Superior temporal gyrus (tissue), 1 donor: ENCODE measurements around the gene PPP2R1B.
A peak's percentile ranks its signal among the peaks of the same experiment; 100 is the strongest.
"Not testable (repeated sequence)": the region's sequence is repeated elsewhere in the genome, so short reads cannot be mapped to it uniquely, and the experiment has no call there.

Experiments
- DNase-seq: peaks from one replicate; pipeline ENCODE4 v3.0.0-alpha.2; 2016; ENCODE audit errors: extremely low spot score

Gene PPP2R1B

DNA sequence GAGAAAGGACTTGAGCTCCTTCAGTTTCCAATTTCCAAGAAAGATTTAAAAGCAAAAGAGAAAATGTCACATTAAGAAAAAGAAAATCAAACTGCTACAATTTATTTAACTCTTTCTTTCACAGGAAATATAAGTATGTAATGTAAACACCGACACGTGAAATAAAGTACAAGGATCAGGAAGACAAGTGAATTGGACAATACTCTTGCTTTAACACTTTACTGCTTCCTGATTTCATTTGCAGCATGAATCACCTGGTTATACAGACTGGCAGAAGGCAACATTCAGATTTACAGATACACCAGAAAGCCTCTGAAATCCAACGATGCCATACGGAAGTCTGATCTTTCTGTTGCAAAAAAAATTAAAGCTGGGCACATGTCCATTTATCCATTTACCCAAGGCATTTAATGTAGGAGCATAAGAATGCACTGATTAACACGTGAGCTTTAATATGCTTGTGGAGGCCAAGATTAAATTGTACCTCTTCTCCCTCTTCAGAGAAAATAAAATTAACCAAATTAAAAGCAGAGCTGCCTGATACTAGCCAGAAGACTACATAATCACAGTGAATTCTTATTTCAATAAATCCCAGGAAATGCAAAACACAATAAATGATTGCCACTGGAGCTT is 16.0 kb upstream of the PPP2R1B start:
- no peak for DNase-seq

DNA sequence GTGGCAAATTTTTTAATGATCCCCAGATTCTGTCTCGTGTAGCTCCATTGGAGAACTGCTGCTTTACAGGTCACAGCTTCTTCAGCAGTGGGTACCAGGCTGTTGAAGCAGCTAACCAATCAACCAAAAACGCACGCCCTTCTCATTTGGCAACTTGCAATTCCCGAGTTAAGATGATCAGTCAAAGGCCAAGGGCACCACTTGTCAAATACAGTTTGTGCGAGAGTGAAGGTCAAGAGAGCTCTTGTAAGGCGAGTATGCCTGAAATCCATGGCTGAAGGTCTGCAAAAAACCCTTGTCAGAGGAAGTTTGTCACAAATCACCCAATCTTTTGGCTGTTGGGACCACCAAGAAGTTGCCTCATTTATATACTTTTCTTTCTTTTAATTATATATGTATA is 12.9 kb upstream of the PPP2R1B start:
- no peak for DNase-seq

DNA sequence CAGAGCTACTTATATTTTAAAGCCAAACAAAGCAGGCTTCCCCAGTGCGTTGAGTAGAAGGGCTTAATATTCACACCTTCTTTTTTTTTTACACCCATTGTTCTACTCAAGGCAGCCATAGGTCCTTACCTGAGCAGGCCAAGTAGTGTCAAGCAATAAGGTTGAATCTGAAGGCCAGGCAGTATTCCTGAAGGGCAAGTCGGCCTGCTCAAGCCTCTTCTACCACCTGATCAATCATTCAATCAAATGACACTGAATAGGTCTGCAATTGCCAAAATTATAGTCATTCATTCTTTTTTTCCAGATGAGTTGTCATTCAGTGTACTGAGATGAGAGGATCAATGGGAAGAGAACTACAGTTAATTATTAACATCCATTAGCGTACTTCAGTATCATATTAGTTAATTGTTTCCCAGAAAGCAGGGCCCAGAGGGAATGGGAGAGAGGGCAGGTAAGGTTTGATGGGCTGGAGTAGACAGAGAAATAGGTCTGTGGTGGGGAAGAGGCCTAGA is 11.9 kb upstream of the PPP2R1B start:
- no peak for DNase-seq

DNA sequence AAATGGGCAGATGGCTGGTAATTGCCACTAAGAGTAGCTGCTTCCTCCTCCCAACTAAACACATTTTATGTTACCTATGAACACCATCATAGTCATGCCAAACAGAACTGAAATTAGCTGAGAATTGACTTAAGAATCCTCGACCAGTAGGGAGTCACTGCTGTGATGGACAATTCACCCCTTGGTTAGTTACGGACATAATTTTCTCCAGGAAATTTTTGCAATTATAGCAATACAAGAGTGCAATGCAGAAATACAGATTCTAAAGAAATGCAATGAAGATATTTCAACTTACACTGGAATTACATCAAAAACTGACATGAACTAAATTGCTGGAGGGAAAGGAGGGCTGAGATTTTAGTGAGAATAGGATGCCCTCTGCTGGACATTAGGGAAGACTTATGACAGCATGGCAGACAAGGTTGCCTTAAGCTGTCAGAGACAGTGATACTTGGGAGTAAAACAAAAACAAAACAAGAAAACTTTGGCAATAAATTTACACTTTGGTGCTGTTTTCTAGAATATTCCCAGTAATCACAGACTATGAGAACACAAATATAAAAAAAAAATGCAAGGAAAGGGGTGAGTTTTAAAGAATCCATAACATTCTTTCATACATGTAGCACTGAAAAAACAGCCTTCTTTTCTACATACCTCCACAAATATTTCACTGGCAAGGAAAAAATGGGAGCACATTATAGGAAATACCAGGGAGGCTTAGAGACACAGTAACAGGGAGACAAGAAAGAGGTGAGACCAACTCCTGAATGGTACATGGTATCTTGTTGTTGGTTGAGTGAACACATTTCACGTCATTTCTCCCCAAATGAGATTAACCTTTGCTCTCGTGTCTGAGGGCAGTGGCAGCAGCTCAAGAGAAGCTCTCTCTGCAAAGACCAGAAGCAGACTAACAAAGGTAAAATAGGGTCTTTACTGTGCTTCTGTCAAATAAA is 11.2 kb upstream of the PPP2R1B start:
- peak; percentile 95 for DNase-seq

DNA sequence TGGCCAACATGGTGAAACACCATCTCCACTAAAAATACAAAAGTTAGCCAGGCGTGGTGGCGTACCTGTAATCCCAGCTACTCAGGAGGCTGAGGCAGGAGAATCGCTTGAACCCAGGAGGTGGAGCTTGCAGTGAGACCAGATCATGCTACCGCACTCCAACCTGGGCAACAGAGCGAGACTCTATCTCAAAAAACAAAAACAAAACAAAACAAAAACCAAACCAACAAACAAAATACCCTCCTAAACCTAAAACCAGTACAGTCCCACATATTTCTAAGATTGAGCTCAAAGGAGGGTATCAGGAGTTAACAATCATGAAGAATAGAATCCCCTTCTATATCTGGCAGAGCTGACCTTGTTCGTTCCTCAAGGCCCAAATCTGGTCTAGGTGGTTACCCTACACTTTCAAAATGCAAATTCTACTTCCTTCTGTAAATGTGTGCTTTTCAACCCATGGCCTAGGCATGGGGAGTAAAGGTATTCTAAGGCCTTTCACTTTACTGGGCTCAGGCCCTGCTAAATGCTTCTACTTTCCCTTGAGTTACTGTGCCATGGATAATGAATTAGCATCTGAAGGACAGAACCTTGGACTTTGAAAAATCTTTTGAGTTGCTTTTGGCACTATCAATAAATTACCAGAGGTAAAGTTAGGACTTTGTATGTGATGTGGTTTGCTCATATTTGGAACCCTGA is 10.4 kb upstream of the PPP2R1B start:
- no peak for DNase-seq

DNA sequence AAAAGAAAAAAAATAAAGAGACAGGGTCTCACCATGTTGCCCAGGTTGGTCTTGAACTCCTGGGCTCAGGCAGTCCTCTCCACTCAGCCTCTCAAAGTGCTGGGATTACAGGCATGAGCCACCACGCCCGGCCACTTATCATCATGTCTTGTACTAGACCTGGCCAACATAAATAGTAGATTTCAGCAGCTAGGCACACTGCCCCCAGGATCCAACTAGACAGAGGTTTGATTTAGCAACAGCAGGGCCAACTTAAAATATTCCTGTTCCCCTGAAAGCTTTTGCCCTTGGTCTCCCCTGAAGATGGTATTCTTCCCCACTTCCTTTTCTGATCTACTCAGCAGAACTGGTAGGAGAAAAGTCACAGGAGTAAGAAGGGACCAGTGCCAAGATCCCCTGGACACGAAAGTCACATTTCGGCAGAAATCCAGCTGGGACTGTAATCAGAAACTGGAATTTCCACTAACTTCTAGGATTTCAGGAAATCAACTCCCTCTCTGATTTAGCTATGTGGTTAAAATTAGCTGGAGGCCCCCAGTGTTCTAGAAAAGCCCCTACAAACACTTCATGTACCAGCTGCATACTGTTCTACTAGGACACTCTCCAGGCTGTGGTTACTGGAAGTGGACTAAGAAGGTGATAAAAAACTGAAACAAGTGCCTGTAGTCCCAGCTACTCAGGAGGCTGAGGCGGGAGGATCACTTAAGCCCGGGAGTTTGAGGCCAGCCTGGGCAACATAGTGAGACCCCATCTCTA is 8.9 kb upstream of the PPP2R1B start:
- no peak for DNase-seq

DNA sequence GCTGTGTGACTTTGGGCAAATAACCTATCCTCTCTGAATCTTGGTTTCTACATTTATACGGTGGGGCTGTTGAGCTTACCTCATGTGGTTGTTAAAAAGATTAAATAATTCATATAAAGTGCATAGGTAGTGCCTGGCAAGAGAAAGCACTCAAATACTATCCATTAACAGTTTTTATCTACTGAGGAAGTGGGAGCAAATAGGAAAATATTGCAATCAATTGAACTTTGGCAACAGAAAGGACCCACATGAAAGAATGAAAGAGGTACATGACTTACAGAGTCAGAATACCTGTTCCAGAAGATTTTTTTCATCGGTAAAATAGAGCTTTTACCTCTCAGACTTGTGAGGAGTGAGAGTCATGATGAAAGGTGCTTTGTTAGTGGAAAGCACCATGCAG is 6.3 kb upstream of the PPP2R1B start:
- DNase-seq: no peak

DNA sequence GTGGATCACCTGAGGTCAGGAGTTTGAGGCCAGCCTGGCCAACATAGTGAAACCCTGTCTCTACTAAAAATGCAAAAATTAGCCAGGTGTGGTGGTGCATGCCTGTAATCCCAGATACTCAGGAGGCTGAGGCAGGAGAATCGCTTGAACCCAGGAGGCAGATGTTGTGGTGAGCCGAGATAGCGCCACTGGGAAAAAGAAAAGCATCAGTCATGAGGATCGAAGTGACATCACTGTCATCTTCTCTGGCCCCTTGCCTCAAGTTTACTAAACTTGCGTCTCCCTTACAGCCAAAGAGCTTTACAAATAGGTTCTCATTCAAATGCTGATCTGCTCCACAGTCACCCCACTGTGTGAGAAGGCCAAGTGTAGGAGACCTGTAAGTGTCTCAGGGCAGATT is 5.0 kb upstream of the PPP2R1B start:
- DNase-seq: not testable (repeated sequence)

DNA sequence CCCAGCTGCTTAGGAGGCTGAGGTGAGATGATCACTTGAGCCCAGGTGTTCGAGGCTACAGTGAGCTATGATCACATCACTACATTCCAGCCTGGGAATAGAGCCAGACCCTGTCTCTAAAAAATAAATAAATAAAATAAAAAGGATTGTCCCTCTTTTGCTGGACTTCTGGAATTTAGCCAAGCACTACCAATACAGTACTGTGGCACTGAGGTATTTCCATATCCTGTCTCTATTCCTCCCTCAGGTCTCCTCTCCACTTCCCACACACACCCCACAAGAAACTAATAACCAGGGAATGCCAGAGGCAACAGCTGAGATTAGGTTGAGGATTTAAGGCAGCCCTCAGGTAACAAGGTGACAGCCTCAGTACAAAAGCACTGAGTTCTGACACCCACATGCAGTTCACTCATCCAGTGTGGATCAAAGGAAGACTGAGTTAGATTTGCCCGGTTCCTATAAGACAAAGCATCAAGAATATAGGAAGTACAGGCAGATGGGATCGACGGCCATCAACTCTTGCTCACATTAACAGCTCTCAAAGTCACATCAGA is 4.5 kb upstream of the PPP2R1B start:
- no peak for DNase-seq

DNA sequence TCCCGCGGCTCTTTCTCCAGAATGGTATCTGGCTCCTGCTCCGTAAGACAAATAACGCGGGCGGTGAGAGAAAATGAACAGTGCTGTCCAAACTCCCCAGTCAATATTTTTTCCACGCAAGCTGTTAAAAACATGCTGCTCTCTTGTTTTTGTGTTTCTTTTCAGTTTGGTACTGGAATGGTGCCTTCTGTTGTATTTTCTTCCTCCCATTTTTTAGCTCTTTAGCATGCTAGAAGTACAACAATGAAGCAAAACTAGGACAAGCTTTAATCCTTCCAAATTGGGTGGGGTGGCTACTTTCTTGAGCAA is 599 bp upstream of the PPP2R1B start:
- no peak for DNase-seq

DNA sequence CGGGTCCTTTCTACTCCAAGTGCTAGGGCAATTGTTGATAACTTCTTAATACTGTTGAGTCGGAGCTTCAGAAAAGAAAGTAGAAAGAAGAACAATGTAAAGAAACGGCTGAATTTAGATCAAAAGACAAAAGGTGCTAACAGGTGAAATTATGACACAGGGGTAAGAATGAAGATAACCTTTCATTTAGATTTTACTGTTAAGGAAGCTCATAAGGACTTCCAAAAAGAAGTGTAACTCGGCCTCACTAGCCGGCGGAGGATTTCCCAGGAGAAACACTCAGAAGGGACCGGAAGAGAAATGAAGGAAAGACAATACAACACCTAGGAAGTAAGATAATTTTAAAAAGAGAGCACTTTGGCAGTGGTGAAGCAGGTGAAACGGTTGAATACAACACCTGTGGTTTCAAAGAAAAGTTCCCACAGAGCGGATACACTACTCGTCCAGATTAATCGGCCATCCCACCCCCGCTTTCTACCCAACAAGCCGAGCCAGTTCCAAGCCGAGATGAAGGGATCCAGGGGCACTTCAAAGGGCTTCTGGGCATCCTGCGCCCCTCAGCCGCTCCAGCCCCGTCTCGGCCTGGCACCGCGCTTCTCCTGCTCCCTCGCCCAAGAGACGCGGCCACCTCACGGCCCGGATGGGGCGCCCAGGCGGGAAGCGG is 737 bp downstream of the PPP2R1B start:
- peak; percentile 62 for DNase-seq

DNA sequence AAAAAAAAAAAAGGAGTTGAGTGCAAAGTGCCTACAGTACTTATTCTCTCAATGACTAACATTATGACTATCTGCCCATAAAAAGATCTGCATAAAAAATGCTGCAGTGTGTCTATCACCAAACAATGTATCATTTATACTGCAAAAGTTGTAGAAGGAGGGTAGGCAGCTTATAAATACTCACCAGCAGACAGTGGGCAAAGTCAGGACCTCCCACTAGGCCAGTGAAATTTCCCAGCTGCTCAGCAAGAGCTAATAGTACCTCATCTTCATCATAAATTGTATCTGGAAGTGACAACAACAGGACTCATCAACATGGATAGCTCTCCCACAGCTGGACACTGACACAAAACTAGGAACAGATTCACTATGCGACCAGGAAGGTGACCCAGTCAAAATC is 1.6 kb downstream of the PPP2R1B start:
- DNase-seq: no peak

DNA sequence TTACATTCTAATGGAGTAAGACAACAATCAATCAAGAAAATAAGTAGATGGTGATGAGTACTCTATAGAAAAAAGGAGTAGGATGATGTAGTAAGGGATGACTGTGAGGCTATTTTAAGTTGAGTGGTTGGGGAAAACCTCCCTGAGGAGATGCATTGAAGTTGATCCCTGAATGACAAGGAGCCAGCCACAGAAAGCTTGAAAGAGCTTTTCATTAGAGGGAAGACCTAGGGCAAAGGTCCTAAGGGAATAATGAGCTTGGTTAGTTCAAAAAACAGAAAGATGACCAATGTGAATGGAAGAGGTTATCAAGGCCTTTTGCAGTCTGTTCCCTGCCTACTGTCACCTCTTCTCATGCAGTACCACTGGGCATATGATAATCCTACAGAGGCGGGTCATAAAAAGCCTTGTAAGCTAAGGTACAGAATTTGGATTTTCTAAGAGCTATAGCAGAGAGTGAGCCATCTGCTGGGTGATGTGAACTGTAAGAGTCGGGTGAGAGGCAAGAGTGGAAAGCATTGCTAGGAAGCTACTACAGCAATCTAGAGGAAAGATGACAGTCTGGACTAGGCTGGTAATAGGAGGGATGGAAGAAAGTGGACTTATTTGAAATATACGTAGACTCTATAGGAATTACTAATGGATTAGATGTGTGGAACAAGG is 3.1 kb downstream of the PPP2R1B start:
- peak; percentile 80 for DNase-seq

DNA sequence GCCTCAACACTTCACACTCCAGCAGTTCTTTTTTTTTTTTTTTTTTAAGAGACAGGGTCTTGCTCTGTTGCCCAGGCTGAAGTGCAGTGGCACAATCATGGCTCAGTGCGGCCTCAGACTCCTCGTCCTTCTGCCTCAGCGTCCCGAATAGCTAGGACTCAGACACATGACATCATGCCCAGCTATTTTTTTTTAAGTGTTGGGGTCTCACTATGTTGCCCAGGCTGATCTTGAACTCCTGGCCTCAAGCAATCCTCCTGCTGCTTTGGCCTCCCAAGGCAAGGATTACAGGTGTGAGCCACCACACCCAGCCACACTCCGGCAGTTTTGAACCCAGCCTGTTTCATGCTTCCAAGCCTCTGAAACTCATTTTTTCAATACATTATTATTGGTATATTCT is 3.7 kb downstream of the PPP2R1B start:
- no peak for DNase-seq

DNA sequence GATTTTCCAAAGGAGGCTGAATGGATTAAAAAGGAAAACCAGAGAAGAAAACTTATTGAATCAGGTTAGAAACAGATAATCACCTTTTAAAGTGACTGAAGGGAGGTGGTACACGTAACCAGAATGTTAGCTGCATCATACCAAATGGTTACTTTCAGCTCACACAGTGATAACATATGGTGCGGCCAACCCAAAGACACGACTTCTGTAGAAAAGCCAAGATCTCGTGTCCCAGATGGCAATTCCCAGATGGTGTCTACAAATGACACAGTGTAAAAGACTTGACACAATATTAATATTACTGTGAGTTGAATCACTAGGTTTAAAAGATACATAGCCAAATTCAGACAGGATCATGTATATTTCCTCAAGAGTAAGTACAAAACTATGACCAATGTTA is 5.2 kb downstream of the PPP2R1B start:
- no peak for DNase-seq

DNA sequence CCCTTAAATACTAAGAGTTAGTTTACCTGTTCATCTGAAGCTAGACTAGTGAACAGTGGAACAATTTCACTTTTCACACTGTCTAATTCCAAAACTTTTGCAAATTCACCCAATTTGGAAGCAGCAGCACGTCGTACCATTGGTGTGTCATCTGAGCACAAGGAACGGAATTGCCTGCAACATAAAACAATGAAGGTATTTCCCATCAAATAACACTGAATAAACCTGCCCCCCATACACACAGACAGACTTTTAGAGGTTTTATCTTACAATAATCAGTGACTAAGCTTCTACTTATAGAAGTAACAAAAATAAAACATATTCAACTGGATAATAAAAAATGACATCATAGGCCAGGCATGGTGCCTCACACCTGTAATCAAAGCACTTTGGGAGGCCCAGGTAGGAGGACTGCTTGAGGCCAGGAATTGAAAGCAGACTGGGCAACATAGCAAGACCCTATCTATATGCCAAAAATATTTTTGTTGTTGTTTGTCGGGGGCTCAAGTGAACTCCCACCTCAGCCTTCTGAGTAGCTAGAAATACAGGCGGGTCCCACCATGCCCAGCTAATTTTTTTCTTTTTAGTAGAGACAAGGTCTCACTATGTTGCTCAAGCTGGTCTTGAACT is 6.3 kb downstream of the PPP2R1B start:
- DNase-seq: no peak

DNA sequence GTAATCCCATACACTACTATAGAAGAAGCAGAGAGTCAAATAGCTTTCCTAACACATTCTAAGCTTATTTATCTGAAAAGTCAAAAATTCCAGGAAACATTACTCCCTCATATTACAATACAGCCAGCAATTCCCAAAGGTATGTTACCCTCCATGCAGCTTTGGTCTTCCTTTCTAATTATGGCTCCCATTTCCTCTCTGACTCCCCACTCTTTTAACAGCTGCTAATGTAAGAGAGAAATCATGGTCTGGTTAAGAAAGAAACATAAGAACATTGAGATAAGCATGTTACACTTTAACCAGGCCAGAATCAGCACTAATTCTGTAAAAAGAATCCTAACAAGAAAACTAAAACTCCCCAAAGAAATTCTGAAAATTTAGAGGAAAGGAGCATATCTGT is 6.8 kb downstream of the PPP2R1B start:
- no peak for DNase-seq

DNA sequence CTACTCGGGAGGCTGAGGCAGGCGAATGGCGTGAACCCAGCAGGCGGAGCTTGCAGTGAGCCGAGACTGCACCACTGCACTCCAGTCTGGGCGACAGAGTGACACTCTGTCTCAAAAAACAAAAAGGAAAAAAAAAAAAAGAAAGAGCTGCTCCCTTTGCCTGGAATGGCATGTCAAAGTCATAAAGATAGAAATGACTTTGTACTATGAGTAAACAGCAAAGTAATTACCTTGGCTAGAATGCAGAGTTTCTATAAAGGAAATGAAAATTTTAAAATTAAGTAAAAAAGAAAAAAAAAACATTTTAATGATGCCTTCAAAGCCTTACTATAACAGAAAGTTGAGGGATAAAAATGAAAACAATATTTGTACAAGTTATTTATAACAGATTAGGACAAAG is 10.1 kb downstream of the PPP2R1B start:
- no peak for DNase-seq

DNA sequence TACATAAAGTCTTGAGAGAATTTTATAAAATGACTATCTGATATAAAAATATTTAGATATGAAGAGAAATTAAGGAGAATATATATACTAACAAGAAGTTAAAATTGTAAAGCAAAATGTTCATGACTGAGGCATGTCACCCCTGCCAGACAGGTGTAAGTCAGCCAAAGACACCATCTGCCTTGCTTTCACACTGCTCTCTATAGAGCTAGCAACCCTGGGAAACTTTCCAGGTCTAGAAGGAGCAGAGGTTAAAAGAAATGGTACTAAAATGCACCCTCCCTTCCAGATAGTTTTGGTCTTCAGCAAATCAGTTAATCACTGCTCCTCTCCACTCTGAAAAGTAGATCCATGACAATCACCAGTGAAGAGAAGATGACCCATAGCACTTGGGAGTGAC is 16.5 kb downstream of the PPP2R1B start:
- DNase-seq: no peak
